ENCODE results near the gene ZNF397.

Gene ZNF397

GRCh38 chr18:35303610-35304009 is 62.8 kb downstream of the ZNF397 start:
- DNase-seq: no peak

- DNase-seq: no peak
These were observed 65.9 kb downstream of the ZNF397 start for GRCh38 chr18:35306588-35307250.

All from activated naive CD4-positive, alpha-beta T cell (primary cell).